HL-60 (cell line): Measurements from ENCODE around the gene EFNA2.

Experiments used
- DNase-seq, 2 experiments: peaks; one replicate each; pipeline ENCODE4 v3.0.0-alpha.2; 2010 to 2020; ENCODE audit warnings: low read depth in 1 of 2, low spot score in 1 of 2
- H3K27ac ChIP-seq: fragments of 250-450 bp; sonication (Bioruptor Pico); replicated peaks from 2 replicates; pipeline ENCODE4 v1.5.1; 2020; ENCODE audit warnings: mild to moderate bottlenecking, moderate library complexity
- H3K27me3 ChIP-seq: fragments of 250-450 bp; sonication (Bioruptor Pico); 2 replicates; pipeline ENCODE4 v1.5.1; 2021; ENCODE audit warnings: mild to moderate bottlenecking, moderate library complexity; ENCODE audit not compliant: insufficient read depth, poor library complexity, severe bottlenecking
- H3K4me3 ChIP-seq: replicated peaks from 2 replicates; pipeline ENCODE4 v1.5.1; 2011; ENCODE audit warnings: mild to moderate bottlenecking, control low read depth, low read length; ENCODE audit not compliant: insufficient read depth
- CTCF ChIP-seq: IDR thresholded peaks from one replicate; pipeline ENCODE4 v1.5.1; 2011; ENCODE audit warnings: low read length, control low read depth, inconsistent platforms; ENCODE audit not compliant: insufficient read depth
- GABPA ChIP-seq: IDR thresholded peaks from 2 replicates; pipeline ENCODE4 v1.6.1; 2012; ENCODE audit warnings: low read depth
- POLR2AphosphoS5 ChIP-seq: IDR thresholded peaks from 2 replicates; pipeline ENCODE4 v1.6.1; 2012; ENCODE audit warnings: low read depth
- REST ChIP-seq: IDR thresholded peaks from 2 replicates; pipeline ENCODE4 v1.6.1; 2012; ENCODE audit warnings: low read depth; ENCODE audit not compliant: insufficient replicate concordance
- SPI1 ChIP-seq: IDR thresholded peaks from 2 replicates; pipeline ENCODE4 v1.6.1; 2012; ENCODE audit warnings: low read depth, mild to moderate bottlenecking, borderline replicate concordance

Gene EFNA2

GRCh38 chr19:1256646-1257474, 28.8 kb upstream of the EFNA2 start:
- Histone ChIP-seq H3K27me3 (no peaks in the 10 kb centered on the region), H3K4me3 (no peak overlapping the region), H3K27ac (no peak overlapping the region)
- no peak for TF ChIP-seq GABPA
- 0 out of 2 replicates have a peak, but pooled peaks have one; percentile 4 for TF ChIP-seq POLR2AphosphoS5
- DNase-seq, result no peak

DNA sequence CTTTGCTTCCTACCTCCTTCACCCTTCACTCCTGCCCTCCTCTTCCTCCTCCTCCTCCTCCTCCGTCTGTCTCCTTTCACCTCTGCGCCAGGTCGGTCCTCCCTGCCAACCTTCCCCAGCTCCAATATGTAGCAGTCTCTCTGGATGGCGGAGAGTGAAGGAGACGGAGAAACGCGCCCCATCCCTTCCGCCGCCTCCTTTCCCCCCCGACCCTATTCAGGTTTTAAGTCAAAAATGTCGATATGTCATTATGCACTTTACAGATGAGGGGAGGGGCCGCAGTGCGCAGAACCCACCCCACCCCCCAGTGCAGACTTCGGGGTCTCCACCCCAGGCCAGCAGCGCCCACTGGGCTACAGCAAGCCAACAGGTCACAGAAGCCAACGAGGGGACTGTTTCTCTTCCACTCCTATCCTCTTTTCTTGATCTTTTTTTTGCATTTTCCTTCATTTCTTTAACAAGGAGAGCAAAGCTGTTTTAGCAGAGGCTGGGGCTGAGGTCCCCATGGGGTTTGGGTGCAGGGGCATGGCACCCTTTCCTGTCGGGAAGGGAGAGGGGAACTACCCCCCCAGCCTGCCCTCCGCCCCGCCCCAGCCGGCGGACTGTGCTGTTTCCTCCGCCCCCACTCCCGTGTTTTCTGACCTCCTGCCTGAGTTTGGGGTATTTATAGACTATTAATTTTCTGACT, 28.1 kb upstream of the EFNA2 start:
- Histone ChIP-seq H3K27ac (peak overlapping the region; percentile 82), H3K4me3 (no peak overlapping the region), H3K27me3 (no peaks in the 10 kb centered on the region)
- TF ChIP-seq POLR2AphosphoS5 (peak; percentile 37; the same call in 1 of the 2 replicates), SPI1 (no peak), REST (no peak), CTCF (no peak), GABPA (no peak)
- DNase-seq, result no peak

DNA sequence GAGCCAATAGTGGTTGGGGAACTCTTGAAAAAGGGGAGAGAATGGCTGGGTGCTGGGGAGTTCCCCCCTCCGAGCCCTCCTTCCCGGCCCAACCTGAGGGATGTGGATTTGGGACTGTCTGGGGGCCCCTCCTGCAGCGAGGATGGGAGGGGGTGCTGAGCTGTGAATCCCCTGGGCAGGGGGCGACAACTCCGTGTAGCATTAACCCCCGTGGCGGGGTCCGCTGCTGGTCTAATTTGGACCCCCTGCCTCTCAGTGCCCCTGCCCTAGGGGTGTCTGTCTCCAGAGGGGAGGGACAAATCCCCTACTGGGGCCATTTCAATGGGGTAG, 27.5 kb upstream of the EFNA2 start:
- H3K27me3 ChIP-seq, result no peaks in the 10 kb centered on the region
- DNase-seq, result no peak
- no peak overlapping the region for H3K4me3 ChIP-seq
- H3K27ac ChIP-seq, result peak overlapping the region; percentile 82
- no peak for TF ChIP-seq POLR2AphosphoS5
- TF ChIP-seq CTCF, result no peak
- TF ChIP-seq SPI1, result no peak
- TF ChIP-seq REST, result no peak
- no peak for TF ChIP-seq GABPA

DNA sequence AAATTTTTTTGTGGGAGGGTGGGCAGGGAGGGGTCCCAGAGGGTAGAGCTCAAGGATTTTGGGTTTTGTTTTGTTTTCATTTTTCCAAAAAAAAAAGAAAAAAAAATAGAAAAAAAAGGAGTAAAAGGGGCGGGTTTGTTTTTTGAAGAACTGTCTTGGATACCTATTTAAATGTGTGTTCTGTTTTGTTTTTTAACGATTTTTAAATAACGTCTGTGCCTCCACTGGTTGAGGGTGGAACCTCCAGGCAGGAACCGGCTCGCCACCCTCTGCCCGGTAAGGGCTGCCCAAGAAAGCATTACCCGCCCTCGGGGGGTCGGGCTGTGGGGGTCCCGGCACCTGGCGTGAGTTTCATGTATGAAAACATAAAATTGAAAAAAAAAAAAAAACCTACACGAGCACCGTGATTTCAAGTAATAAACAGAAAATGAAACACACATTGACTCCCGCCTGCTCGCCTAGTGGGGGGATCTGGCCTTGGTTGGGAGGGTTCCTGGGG, 26.9 kb upstream of the EFNA2 start:
- Histone ChIP-seq H3K27ac (peak overlapping the region; percentile 82), H3K4me3 (peak overlapping the region; percentile 16; the same call in 1 of the 2 replicates), H3K27me3 (no peaks in the 10 kb centered on the region)
- TF ChIP-seq POLR2AphosphoS5, result no peak
- TF ChIP-seq GABPA, result no peak
- no peak for TF ChIP-seq CTCF
- no peak for TF ChIP-seq REST
- TF ChIP-seq SPI1, result no peak
- no peak for DNase-seq
